ENCODE measurements around the gene ANKRD13C.

Gene ANKRD13C

DNA sequence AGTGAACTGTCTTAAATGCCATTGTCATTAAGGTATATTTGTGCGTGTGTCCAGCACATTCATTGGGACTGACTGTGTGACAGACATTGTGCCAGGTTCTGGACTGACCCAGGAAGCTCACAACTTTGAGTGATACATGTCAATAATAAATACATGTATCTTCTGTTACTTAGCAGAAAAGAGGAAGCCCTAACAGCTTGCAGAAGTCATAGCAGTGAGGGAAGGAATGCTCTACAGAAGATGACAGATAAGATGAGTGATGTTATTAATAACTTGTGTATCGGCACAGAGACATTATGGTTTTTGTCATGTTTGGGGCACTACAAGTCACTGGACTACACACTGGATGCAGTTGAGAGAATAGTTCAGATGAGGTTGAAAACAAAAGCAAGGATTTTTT lies 134.5 kb downstream of the ANKRD13C start:
- H3K36me3 ChIP-seq (replicated peaks) = peaks cover 27% of the 10 kb centered on the region
- no peak for DNase-seq
- H3K27ac ChIP-seq = no peak overlapping the region
- H3K4me3 ChIP-seq (ENCODE audit: low read depth, low read length) = no peak overlapping the region
- TF ChIP-seq, protein P1, sequence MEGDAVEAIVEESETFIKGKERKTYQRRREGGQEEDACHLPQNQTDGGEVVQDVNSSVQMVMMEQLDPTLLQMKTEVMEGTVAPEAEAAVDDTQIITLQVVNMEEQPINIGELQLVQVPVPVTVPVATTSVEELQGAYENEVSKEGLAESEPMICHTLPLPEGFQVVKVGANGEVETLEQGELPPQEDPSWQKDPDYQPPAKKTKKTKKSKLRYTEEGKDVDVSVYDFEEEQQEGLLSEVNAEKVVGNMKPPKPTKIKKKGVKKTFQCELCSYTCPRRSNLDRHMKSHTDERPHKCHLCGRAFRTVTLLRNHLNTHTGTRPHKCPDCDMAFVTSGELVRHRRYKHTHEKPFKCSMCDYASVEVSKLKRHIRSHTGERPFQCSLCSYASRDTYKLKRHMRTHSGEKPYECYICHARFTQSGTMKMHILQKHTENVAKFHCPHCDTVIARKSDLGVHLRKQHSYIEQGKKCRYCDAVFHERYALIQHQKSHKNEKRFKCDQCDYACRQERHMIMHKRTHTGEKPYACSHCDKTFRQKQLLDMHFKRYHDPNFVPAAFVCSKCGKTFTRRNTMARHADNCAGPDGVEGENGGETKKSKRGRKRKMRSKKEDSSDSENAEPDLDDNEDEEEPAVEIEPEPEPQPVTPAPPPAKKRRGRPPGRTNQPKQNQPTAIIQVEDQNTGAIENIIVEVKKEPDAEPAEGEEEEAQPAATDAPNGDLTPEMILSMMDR (IDR thresholded peaks at IDR 0.05; ENCODE audit: low read depth, low read length, missing control alignments) = no peak
- H3K27me3 ChIP-seq (replicated peaks) = no peaks in the 10 kb centered on the region
- in situ Hi-C loops (cut with HindIII; ENCODE audit: low pct_ligation_motif_present, low sequenced_read_pairs) = no loop called here

GRCh38 chr1:70211541-70211940 lies 143.0 kb downstream of the ANKRD13C start:
- Histone ChIP-seq H3K4me3 (ENCODE audit: low read depth, low read length) (no peak overlapping the region), H3K27ac (no peak overlapping the region), H3K27me3 (replicated peaks) (no peaks in the 10 kb centered on the region), H3K36me3 (replicated peaks) (peaks cover 16% of the 10 kb centered on the region)
- no peak for DNase-seq
- in situ Hi-C loops (cut with HindIII; ENCODE audit: low pct_ligation_motif_present, low sequenced_read_pairs) = no loop called here
- TF ChIP-seq, protein P1 (IDR thresholded peaks at IDR 0.05; ENCODE audit: low read depth, low read length, missing control alignments) = no peak

DNA sequence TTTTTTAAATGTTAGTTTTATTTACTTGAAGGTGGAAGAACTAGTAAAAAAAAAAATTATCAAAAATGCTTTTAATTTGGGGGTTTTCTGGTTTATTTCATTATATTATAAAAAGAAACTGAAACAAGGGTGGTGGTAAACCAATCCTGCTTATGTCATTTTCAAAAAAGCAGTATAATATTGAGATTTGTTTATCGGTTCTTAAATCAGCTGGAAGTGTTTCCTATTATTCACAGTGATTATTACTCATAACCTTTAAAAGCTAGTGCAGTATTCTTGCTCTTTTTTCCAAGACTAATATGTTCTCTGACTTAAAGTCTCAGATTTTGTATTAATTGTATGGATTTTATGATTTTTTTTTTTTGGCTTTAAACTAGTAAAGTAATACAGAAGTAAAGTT lies 143.7 kb downstream of the ANKRD13C start:
- no peak overlapping the region for H3K27ac ChIP-seq
- no peaks in the 10 kb centered on the region for H3K27me3 ChIP-seq (replicated peaks)
- TF ChIP-seq, protein P1 (IDR thresholded peaks at IDR 0.05; ENCODE audit: low read depth, low read length, missing control alignments) = no peak
- H3K4me3 ChIP-seq (ENCODE audit: low read depth, low read length) = no peak overlapping the region
- in situ Hi-C loops (cut with HindIII; ENCODE audit: low pct_ligation_motif_present, low sequenced_read_pairs) = no loop called here
- DNase-seq = no peak
- H3K36me3 ChIP-seq (replicated peaks) = peaks cover 15% of the 10 kb centered on the region

All from brain microvascular endothelial cell (primary cell).